HepG2 (cell line): ENCODE results near the gene ZNF264. TPM values are rescaled to one million over a fixed set of nuclear protein-coding genes. Genes with fewer than 3 reads are reported as not detected.

Experiments
- ATAC-seq: fragments of 200-7000 bp; cut with Tn5 transposase; 3 replicates; pipeline ENCODE4 v1.9.1; 2020; ENCODE audit warnings: mild to moderate bottlenecking, moderate library complexity
- BruUV-seq: library from RNA; stranded (reverse); fragments of 400-500 nt; replicated peaks from 2 replicates; lab custom pipeline; 2021; lab: Mats Ljungman, UMichigan
- CTCF ChIA-PET: fragments of 300-600 bp; formaldehyde crosslinking; extraction: SDS; loops from one replicate; lab custom pipeline; 2021; ENCODE audit warnings: low total read pairs, inconsistent platforms, low intra/inter-chr PET ratio; lab: Yijun Ruan, JAX
- POLR2A ChIA-PET: fragments of 350-600 bp; sonication (Branson Sonifier 250); formaldehyde crosslinking; loops from one replicate; lab custom pipeline; 2020; ENCODE audit warnings: antibody characterized with exemption, inconsistent platforms; lab: Yijun Ruan, JAX
- DNase-seq: peaks from one replicate; pipeline ENCODE4 v3.0.0-alpha.2; 2015; ENCODE audit warnings: low spot score
- FAIRE-seq: peaks from 3 replicates; lab custom pipeline; 2011; peaks lifted over from hg19 to GRCh38; lab: Jason Lieb, UNC
- H2AFZ ChIP-seq: one replicate; pipeline ENCODE4 v1.6.1; 2011; ENCODE audit warnings: low read length, inconsistent platforms
- H3K27ac ChIP-seq: fragments of 300-600 bp; 3 replicates; pipeline ENCODE4 v1.8.0; 2011; ENCODE audit warnings: mixed run types, mild to moderate bottlenecking, mixed read lengths, low read length, inconsistent platforms; ENCODE audit not compliant: insufficient read depth; ENCODE audit errors: extremely low read length
- H3K27me3 ChIP-seq, 2 experiments: fragments of 200-600 bp in 1 of 2; 2 replicates in 1 of 2; 3 replicates in 1 of 2; pipeline versions ENCODE4 v1.6.0 to v1.8.0; 2011; ENCODE audit warnings: low read length in 2 of 2, mild to moderate bottlenecking in 2 of 2, moderate library complexity in 2 of 2, inconsistent platforms in 1 of 2; ENCODE audit not compliant: insufficient read depth in 2 of 2, control insufficient read depth in 1 of 2
- H3K36me3 ChIP-seq, 2 experiments: fragments of 200-600 bp in 1 of 2; replicated peaks in 1 of 2; 2 replicates in 1 of 2; 3 replicates in 1 of 2; pipeline versions ENCODE4 v1.5.1 to v1.8.0; 2011; ENCODE audit warnings: low read length in 2 of 2, inconsistent platforms in 1 of 2; ENCODE audit not compliant: insufficient read depth in 2 of 2, control insufficient read depth in 1 of 2
- H3K4me1 ChIP-seq: 2 replicates; pipeline ENCODE4 v1.5.1; 2012; ENCODE audit warnings: low read length, inconsistent platforms; ENCODE audit not compliant: insufficient read depth
- H3K4me2 ChIP-seq: 2 replicates; pipeline ENCODE4 v1.6.0; 2011; ENCODE audit warnings: low read depth, low read length, inconsistent platforms
- H3K4me3 ChIP-seq, 3 experiments: fragments of 200-600 bp in 1 of 3; sonication (generic), shearing (Covaris generic) in 1 of 3; replicated peaks in 1 of 3; 2 replicates each; pipeline ENCODE4 v1.5.1; 2011 to 2016; ENCODE audit warnings: low read length in 3 of 3, inconsistent platforms in 2 of 3, low read depth in 2 of 3, mild to moderate bottlenecking in 2 of 3, control low read depth in 1 of 3, mixed read lengths in 1 of 3; ENCODE audit not compliant: insufficient read depth in 1 of 3
- H3K79me2 ChIP-seq: one replicate; pipeline ENCODE4 v1.6.1; 2011; ENCODE audit warnings: low read length, inconsistent platforms; ENCODE audit not compliant: insufficient read depth
- H3K9ac ChIP-seq: 2 replicates; pipeline ENCODE4 v1.6.0; 2011; ENCODE audit warnings: mild to moderate bottlenecking, low read depth, low read length, inconsistent platforms; ENCODE audit not compliant: insufficient read depth
- H3K9me3 ChIP-seq: 2 replicates; pipeline ENCODE4 v1.5.1; 2012; ENCODE audit warnings: mild to moderate bottlenecking, low read length
- H4K20me1 ChIP-seq: 2 replicates; pipeline ENCODE4 v1.6.0; 2011; ENCODE audit warnings: inconsistent platforms, mild to moderate bottlenecking, low read length, moderate library complexity; ENCODE audit not compliant: insufficient read depth
- CBX5 ChIP-seq: sonication (generic); formaldehyde crosslinking; IDR thresholded peaks from 2 replicates; pipeline ENCODE4 v1.4.0; 2020; ENCODE audit warnings: missing genetic modification reagents, borderline replicate concordance
- CC2D1A ChIP-seq: sonication (generic); formaldehyde crosslinking; IDR thresholded peaks from 2 replicates; pipeline ENCODE4 v1.8.1; 2023; ENCODE audit warnings: mild to moderate bottlenecking, missing genetic modification reagents
- GZF1 ChIP-seq: sonication (generic); formaldehyde crosslinking; IDR thresholded peaks from 2 replicates; pipeline ENCODE4 v1.5.1; 2020; ENCODE audit warnings: mild to moderate bottlenecking, missing genetic modification reagents
- HNRNPK ChIP-seq: fragments of 200-400 bp; formaldehyde crosslinking; IDR thresholded peaks from 2 replicates; pipeline ENCODE4 v1.6.1; 2018; ENCODE audit warnings: low read length, low read depth, moderate library complexity, mild to moderate bottlenecking; ENCODE audit not compliant: poor library complexity, severe bottlenecking
- MAFF ChIP-seq: IDR thresholded peaks from 2 replicates; pipeline ENCODE4 v1.6.1; 2011; ENCODE audit warnings: low read depth, low read length, improper control_type of control experiment
- MAFK ChIP-seq, 2 experiments: IDR thresholded peaks in 1 of 2; conservative IDR thresholded peaks in 1 of 2; 2 replicates each; pipeline ENCODE4 v1.6.1; 2011; ENCODE audit warnings: improper control_type of control experiment in 2 of 2, low read length in 2 of 2
- RAD51 ChIP-seq: fragments of 450-650 bp; IDR thresholded peaks from 2 replicates; pipeline ENCODE4 v1.6.1; 2016; ENCODE audit warnings: borderline replicate concordance
- ZNF816 ChIP-seq: sonication (generic); formaldehyde crosslinking; IDR thresholded peaks from 2 replicates; pipeline ENCODE4 v1.8.0; 2022; ENCODE audit warnings: missing genetic modification reagents, mild to moderate bottlenecking, borderline replicate concordance
- ZSCAN12 ChIP-seq: sonication (generic); formaldehyde crosslinking; IDR thresholded peaks from 2 replicates; pipeline ENCODE4 v1.9.0; 2021; ENCODE audit warnings: mild to moderate bottlenecking, missing genetic modification reagents
- WGBS: methylation state at CpG from one replicate; pipeline ENCODE4 v1.1.6; 2017; ENCODE audit warnings: low lambda C conversion rate; 5-methylcytosine and 5-hydroxymethylcytosine counted together
- in situ Hi-C: cut with HindIII; loops from 2 replicates; pipeline ENCODE4 v1.10.0; 2017; ENCODE audit warnings: low pct_unique_long_range_greater_than_20kb; ENCODE audit not compliant: extremely low pct_ligation_motif_present
- intact Hi-C: fragments of 100-400 bp; cut with micrococcal nuclease; formaldehyde crosslinking; loops from one replicate; pipeline ENCODE4 v1.10.0; 2022; ENCODE audit not compliant: unreplicated experiment
- polyA plus RNA-seq, 8 experiments: library from polyadenylated mRNA; depleted of rRNA in 3 of 8; stranded (reverse) in 7 of 8; unstranded in 1 of 8; fragments of >200 nt; fragmentation: Illumina TruSeq in 4 of 8; extraction: Trizol in 4 of 8; gene quantifications; 2 replicates each; pipeline versions ENCODE4 v1.2.1 to v1.2.3, GENCODE V29; 2011 to 2016; ENCODE audit warnings: low read depth in 4 of 8, missing spikeins in 1 of 8, mixed read lengths in 1 of 8; ENCODE audit not compliant: insufficient read depth in 1 of 8
- total RNA-seq, 5 experiments: library from RNA; depleted of rRNA; stranded (reverse); fragments of >200 nt; fragmentation: Illumina TruSeq; extraction: Trizol; gene quantifications; 2 replicates each; pipeline ENCODE4 v1.2.3, GENCODE V29; 2016; ENCODE audit warnings: low read depth in 1 of 5
- TF ChIP-seq, protein P1 (sequence below): sonication (generic); formaldehyde crosslinking; IDR thresholded peaks from 2 replicates; pipeline ENCODE4 v1.5.0; 2020; ENCODE audit warnings: missing genetic modification reagents, mild to moderate bottlenecking, borderline replicate concordance
- TF ChIP-seq, protein P2 (sequence below): sonication (generic); formaldehyde crosslinking; IDR thresholded peaks from 2 replicates; pipeline ENCODE4 v1.4.0; 2020; ENCODE audit warnings: mild to moderate bottlenecking, missing genetic modification reagents
- TF ChIP-seq, protein P3 (sequence below): IDR thresholded peaks from 2 replicates; pipeline ENCODE4 v1.6.1; 2018; ENCODE audit warnings: missing genetic modification reagents, mild to moderate bottlenecking, missing compliant biosample characterization

The ZNF264 gene
- total and polyA plus RNA-seq, 2 of the 13 experiments (the other 11 are each of a cell fraction or from before 2014, with no cell fraction given) = 3.5 to 17.6 TPM

DNA sequence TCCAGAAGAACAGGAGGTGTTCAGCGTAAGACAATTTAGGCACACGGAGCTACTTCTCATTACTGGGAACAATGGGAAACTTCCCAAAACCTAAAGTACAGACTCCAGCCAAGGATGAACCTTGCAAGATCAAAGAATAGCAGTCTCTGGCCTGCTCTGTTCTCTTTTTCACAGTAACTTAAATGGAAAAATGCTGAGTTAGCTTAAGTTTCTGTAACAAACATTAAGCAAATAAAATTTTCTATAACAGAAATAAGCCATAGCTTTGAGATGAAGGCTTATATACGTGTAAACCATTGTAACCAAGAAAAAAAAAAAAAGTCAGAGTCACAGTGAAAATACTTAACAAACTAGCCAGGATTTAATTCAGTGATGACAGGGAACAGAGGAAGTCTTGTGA lies 70.7 kb downstream of the ZNF264 start:
- Histone ChIP-seq H3K4me3 (no peak overlapping the region), H3K4me2 (no peak overlapping the region), H3K36me3 (no peaks in the 10 kb centered on the region; a peak in 1 of 5 replicates), H2AFZ (no peak overlapping the region), H3K9me3 (no peaks in the 10 kb centered on the region), H3K4me1 (no peaks in the 10 kb centered on the region), H3K79me2 (no peaks in the 10 kb centered on the region), H3K27me3 (no peaks in the 10 kb centered on the region), H3K9ac (no peak overlapping the region), H4K20me1 (no peaks in the 10 kb centered on the region), H3K27ac (no peak overlapping the region)
- BruUV-seq = no TSS peak
- WGBS = 98% methylated on average over 3 of the region's 3 CpGs
- intact Hi-C loops = no loop called here
- in situ Hi-C loops = no loop called here
- CTCF ChIA-PET = no interaction called here
- TF ChIP-seq MAFF (peak; percentile 86), MAFK (conservative IDR thresholded peaks at IDR 0.05 in 1 of 2, IDR thresholded peaks at IDR 0.05 in 1 of 2; ENCODE audit: low read length in 2 of 2) (peak; percentile 82 to 93)
- TF ChIP-seq, protein P1, sequence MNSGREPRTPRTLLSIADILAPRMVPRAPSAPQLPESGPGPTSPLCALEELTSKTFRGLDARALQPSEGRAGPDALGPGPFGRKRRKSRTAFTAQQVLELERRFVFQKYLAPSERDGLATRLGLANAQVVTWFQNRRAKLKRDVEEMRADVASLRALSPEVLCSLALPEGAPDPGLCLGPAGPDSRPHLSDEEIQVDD (CRISPR knock-in tag) = no peak
- DNase-seq (no peak), FAIRE-seq (no peak), ATAC-seq (no peak)
- POLR2A ChIA-PET = interaction anchor here (0.5 to 1.0 kb wide), 2 partner anchors 16 to 115 kb away, joined by 3 read pairs; no protein-coding TSS in a partner anchor

- POLR2A ChIA-PET = no interaction called here
- intact Hi-C loops = no loop called here
Measured at GRCh38 chr19:57263244-57263741, 72.0 kb downstream of the ZNF264 start.

More at GRCh38 chr19:57263244-57263741, 72.0 kb downstream of the ZNF264 start:
- H3K9me3 ChIP-seq = no peaks in the 10 kb centered on the region
- BruUV-seq = no TSS peak
- in situ Hi-C loops = no loop called here
- DNase-seq = no peak
- H3K9ac ChIP-seq = no peak overlapping the region
- H3K4me1 ChIP-seq = no peaks in the 10 kb centered on the region
- no peaks in the 10 kb centered on the region; a peak in 1 of 5 replicates for H3K36me3 ChIP-seq
- CTCF ChIA-PET = no interaction called here
- H3K4me2 ChIP-seq = no peak overlapping the region
- H3K79me2 ChIP-seq = no peaks in the 10 kb centered on the region
- H3K4me3 ChIP-seq = no peak overlapping the region
- H3K27me3 ChIP-seq = no peaks in the 10 kb centered on the region
- no peak for ATAC-seq
- H3K27ac ChIP-seq = no peak overlapping the region
- no peak for FAIRE-seq
- 100% methylated on average over 1 of the region's 1 CpG for WGBS
- TF ChIP-seq GZF1 (CRISPR knock-in tag) (no peak), HNRNPK (no peak), RAD51 (no peak), ZNF816 (CRISPR knock-in tag) (no peak), CC2D1A (CRISPR knock-in tag) (no peak), ZSCAN12 (no peak), CBX5 (CRISPR knock-in tag) (no peak)
- TF ChIP-seq, protein P2, sequence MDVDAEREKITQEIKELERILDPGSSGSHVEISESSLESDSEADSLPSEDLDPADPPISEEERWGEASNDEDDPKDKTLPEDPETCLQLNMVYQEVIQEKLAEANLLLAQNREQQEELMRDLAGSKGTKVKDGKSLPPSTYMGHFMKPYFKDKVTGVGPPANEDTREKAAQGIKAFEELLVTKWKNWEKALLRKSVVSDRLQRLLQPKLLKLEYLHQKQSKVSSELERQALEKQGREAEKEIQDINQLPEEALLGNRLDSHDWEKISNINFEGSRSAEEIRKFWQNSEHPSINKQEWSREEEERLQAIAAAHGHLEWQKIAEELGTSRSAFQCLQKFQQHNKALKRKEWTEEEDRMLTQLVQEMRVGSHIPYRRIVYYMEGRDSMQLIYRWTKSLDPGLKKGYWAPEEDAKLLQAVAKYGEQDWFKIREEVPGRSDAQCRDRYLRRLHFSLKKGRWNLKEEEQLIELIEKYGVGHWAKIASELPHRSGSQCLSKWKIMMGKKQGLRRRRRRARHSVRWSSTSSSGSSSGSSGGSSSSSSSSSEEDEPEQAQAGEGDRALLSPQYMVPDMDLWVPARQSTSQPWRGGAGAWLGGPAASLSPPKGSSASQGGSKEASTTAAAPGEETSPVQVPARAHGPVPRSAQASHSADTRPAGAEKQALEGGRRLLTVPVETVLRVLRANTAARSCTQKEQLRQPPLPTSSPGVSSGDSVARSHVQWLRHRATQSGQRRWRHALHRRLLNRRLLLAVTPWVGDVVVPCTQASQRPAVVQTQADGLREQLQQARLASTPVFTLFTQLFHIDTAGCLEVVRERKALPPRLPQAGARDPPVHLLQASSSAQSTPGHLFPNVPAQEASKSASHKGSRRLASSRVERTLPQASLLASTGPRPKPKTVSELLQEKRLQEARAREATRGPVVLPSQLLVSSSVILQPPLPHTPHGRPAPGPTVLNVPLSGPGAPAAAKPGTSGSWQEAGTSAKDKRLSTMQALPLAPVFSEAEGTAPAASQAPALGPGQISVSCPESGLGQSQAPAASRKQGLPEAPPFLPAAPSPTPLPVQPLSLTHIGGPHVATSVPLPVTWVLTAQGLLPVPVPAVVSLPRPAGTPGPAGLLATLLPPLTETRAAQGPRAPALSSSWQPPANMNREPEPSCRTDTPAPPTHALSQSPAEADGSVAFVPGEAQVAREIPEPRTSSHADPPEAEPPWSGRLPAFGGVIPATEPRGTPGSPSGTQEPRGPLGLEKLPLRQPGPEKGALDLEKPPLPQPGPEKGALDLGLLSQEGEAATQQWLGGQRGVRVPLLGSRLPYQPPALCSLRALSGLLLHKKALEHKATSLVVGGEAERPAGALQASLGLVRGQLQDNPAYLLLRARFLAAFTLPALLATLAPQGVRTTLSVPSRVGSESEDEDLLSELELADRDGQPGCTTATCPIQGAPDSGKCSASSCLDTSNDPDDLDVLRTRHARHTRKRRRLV = no peak
- TF ChIP-seq, protein P3, sequence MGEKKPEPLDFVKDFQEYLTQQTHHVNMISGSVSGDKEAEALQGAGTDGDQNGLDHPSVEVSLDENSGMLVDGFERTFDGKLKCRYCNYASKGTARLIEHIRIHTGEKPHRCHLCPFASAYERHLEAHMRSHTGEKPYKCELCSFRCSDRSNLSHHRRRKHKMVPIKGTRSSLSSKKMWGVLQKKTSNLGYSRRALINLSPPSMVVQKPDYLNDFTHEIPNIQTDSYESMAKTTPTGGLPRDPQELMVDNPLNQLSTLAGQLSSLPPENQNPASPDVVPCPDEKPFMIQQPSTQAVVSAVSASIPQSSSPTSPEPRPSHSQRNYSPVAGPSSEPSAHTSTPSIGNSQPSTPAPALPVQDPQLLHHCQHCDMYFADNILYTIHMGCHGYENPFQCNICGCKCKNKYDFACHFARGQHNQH = no peak
- H4K20me1 ChIP-seq = no peaks in the 10 kb centered on the region
- no peak overlapping the region for H2AFZ ChIP-seq
